ENCODE measurements around the gene MED13. TPM values are rescaled to one million over a fixed set of nuclear protein-coding genes. Genes with fewer than 3 reads are reported as not detected.

MED13 gene
- total RNA-seq, 2 donors from 2014 or later, result 66.0 to 67.7 TPM

DNA sequence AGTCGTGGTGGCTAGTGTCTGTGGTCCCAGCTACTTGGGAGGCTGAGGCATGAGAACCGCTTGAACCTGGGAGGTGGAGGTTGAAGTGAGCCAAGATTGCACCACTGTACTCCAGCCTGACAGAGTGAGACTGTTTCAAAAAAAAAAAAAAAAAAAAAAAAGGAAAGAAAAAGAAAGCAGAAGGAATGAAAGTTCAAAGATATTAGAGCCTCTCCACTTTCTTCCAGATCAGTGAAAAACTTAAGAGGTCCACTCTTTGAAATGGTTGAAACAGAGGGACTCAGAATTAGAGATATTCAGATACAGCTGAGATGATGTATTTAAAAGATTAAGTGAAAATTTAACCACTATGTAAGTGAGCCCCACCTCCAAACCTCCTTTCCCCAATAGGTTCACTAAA lies 16.8 kb downstream of the MED13 start:
- H3K9me3 Mint-ChIP-seq, result no peaks in the 10 kb centered on the region
- Histone ChIP-seq H3K27me3 (ENCODE audit: control insufficient read depth, insufficient read depth, low read length, poor library complexity, severe bottlenecking) (no peaks in the 10 kb centered on the region), H3K9ac (ENCODE audit: extremely low read depth, low read length, poor library complexity, severe bottlenecking) (no peak overlapping the region), H3K4me1 (ENCODE audit: control insufficient read depth, insufficient read depth, low read length) (no peaks in the 10 kb centered on the region), H3K9me3 (ENCODE audit: control insufficient read depth, low read length) (no peaks in the 10 kb centered on the region), H3K36me3 (ENCODE audit: control insufficient read depth, insufficient read depth, low read length) (peaks cover 83% of the 10 kb centered on the region), H3K4me3 (ENCODE audit: low read length) (no peak overlapping the region), H3K27ac (ENCODE audit: low read depth, low read length) (no peak overlapping the region)
- WGBS, 2 experiments (ENCODE audit: insufficient coverage in 1 of 2, insufficient read length in 1 of 2), result 91% methylated on average over 2 of the region's 2 CpGs; no CpG with 5 or more reads in 1 of the 2 experiments
- H3K4me1 Mint-ChIP-seq, result no peaks in the 10 kb centered on the region
- peaks cover 70% of the 10 kb centered on the region for H3K36me3 Mint-ChIP-seq (ENCODE audit: low read depth)
- TF ChIP-seq, protein P1, sequence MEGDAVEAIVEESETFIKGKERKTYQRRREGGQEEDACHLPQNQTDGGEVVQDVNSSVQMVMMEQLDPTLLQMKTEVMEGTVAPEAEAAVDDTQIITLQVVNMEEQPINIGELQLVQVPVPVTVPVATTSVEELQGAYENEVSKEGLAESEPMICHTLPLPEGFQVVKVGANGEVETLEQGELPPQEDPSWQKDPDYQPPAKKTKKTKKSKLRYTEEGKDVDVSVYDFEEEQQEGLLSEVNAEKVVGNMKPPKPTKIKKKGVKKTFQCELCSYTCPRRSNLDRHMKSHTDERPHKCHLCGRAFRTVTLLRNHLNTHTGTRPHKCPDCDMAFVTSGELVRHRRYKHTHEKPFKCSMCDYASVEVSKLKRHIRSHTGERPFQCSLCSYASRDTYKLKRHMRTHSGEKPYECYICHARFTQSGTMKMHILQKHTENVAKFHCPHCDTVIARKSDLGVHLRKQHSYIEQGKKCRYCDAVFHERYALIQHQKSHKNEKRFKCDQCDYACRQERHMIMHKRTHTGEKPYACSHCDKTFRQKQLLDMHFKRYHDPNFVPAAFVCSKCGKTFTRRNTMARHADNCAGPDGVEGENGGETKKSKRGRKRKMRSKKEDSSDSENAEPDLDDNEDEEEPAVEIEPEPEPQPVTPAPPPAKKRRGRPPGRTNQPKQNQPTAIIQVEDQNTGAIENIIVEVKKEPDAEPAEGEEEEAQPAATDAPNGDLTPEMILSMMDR (conservative IDR thresholded peaks at IDR 0.05), result no peak
- no peak for DNase-seq
- H3K27me3 Mint-ChIP-seq (ENCODE audit: insufficient read depth), result no peaks in the 10 kb centered on the region
- no peak overlapping the region for H3K4me3 Mint-ChIP-seq
- H3K27ac Mint-ChIP-seq, result no peak overlapping the region

GRCh38 chr17:62045517-62045916 lies 19.6 kb downstream of the MED13 start:
- WGBS, 2 experiments (ENCODE audit: insufficient coverage in 1 of 2, insufficient read length in 1 of 2), result 97 to 100% methylated on average over 1 of the region's 1 CpG
- Mint-ChIP-seq H3K27me3 (ENCODE audit: insufficient read depth) (no peaks in the 10 kb centered on the region), H3K9me3 (no peaks in the 10 kb centered on the region), H3K4me1 (no peaks in the 10 kb centered on the region), H3K36me3 (ENCODE audit: low read depth) (peaks cover 67% of the 10 kb centered on the region), H3K4me3 (no peak overlapping the region), H3K27ac (no peak overlapping the region)
- DNase-seq, result no peak
- Histone ChIP-seq H3K9me3 (ENCODE audit: control insufficient read depth, low read length) (no peaks in the 10 kb centered on the region), H3K4me3 (ENCODE audit: low read length) (no peak overlapping the region), H3K27ac (ENCODE audit: low read depth, low read length) (no peak overlapping the region), H3K4me1 (ENCODE audit: control insufficient read depth, insufficient read depth, low read length) (no peaks in the 10 kb centered on the region), H3K27me3 (ENCODE audit: control insufficient read depth, insufficient read depth, low read length, poor library complexity, severe bottlenecking) (no peaks in the 10 kb centered on the region), H3K36me3 (ENCODE audit: control insufficient read depth, insufficient read depth, low read length) (peaks cover 82% of the 10 kb centered on the region), H3K9ac (ENCODE audit: extremely low read depth, low read length, poor library complexity, severe bottlenecking) (no peak overlapping the region)
- TF ChIP-seq, protein P1 (conservative IDR thresholded peaks at IDR 0.05), result no peak

GRCh38 chr17:62045109-62045508 lies 20.0 kb downstream of the MED13 start:
- Mint-ChIP-seq H3K27me3 (ENCODE audit: insufficient read depth) (no peaks in the 10 kb centered on the region), H3K27ac (no peak overlapping the region), H3K36me3 (ENCODE audit: low read depth) (peaks cover 65% of the 10 kb centered on the region), H3K4me1 (no peaks in the 10 kb centered on the region), H3K4me3 (no peak overlapping the region), H3K9me3 (no peaks in the 10 kb centered on the region)
- no peak for DNase-seq
- no peak overlapping the region for H3K9ac ChIP-seq (ENCODE audit: extremely low read depth, low read length, poor library complexity, severe bottlenecking)
- H3K27ac ChIP-seq (ENCODE audit: low read depth, low read length), result no peak overlapping the region
- H3K4me3 ChIP-seq (ENCODE audit: low read length), result no peak overlapping the region
- WGBS, 2 experiments (ENCODE audit: insufficient coverage in 1 of 2, insufficient read length in 1 of 2), result 83 to 97% methylated on average over 2 to 4 of the region's 4 CpGs
- no peaks in the 10 kb centered on the region for H3K4me1 ChIP-seq (ENCODE audit: control insufficient read depth, insufficient read depth, low read length)
- peaks cover 82% of the 10 kb centered on the region for H3K36me3 ChIP-seq (ENCODE audit: control insufficient read depth, insufficient read depth, low read length)
- TF ChIP-seq, protein P1 (conservative IDR thresholded peaks at IDR 0.05), result no peak
- no peaks in the 10 kb centered on the region for H3K9me3 ChIP-seq (ENCODE audit: control insufficient read depth, low read length)
- H3K27me3 ChIP-seq (ENCODE audit: control insufficient read depth, insufficient read depth, low read length, poor library complexity, severe bottlenecking), result no peaks in the 10 kb centered on the region

All from endodermal cell (in vitro differentiated cells).